Parathyroid adenoma (tissue), 2 donors: ENCODE results near the gene TGFB1.

ENCODE experiments used
- H2AFZ ChIP-seq: fragments of 300-600 bp; sonication (generic); one replicate; pipeline ENCODE4 v1.7.0; 2017; ENCODE audit warnings: antibody characterized with exemption, mild to moderate bottlenecking
- H3K27ac ChIP-seq: fragments of 300-600 bp; sonication (generic); one replicate; pipeline ENCODE4 v1.7.0; 2017
- H3K27me3 ChIP-seq: fragments of 300-600 bp; sonication (generic); one replicate; pipeline ENCODE4 v1.7.0; 2017; ENCODE audit warnings: low read length; ENCODE audit not compliant: control insufficient read depth, insufficient read depth
- H3K36me3 ChIP-seq: fragments of 300-600 bp; sonication (generic); one replicate; pipeline ENCODE4 v1.7.0; 2017; ENCODE audit warnings: low read length; ENCODE audit not compliant: control insufficient read depth, insufficient read depth
- H3K4me1 ChIP-seq: fragments of 300-600 bp; sonication (generic); one replicate; pipeline ENCODE4 v1.7.0; 2017; ENCODE audit warnings: control low read depth
- H3K4me2 ChIP-seq: fragments of 300-600 bp; sonication (generic); one replicate; pipeline ENCODE4 v1.7.0; 2017; ENCODE audit warnings: low read length
- H3K4me3 ChIP-seq: fragments of 300-600 bp; sonication (generic); one replicate; pipeline ENCODE4 v1.7.0; 2017; ENCODE audit warnings: low read depth, low read length
- H3K79me2 ChIP-seq: fragments of 300-600 bp; sonication (generic); one replicate; pipeline ENCODE4 v1.7.0; 2017; ENCODE audit warnings: control low read depth
- H3K9ac ChIP-seq: fragments of 300-600 bp; sonication (generic); one replicate; pipeline ENCODE4 v1.7.0; 2017; ENCODE audit warnings: mild to moderate bottlenecking
- H3K9me3 ChIP-seq: fragments of 300-600 bp; sonication (generic); one replicate; pipeline ENCODE4 v1.7.0; 2017; ENCODE audit warnings: low read length; ENCODE audit not compliant: control insufficient read depth
- CTCF ChIP-seq: fragments of 300-600 bp; sonication (generic); IDR thresholded peaks from one replicate; pipeline ENCODE4 v1.7.0; 2017; ENCODE audit warnings: antibody characterized with exemption, mild to moderate bottlenecking
- donor health status: primary hyperparathyroidism.

The TGFB1 gene

GRCh38 chr19:41311072-41311471, 42.6 kb downstream of the TGFB1 start:
- Histone ChIP-seq H3K9me3 (no peaks in the 10 kb centered on the region), H3K27me3 (no peaks in the 10 kb centered on the region), H3K4me3 (peak overlapping the region; percentile 92), H3K27ac (peak overlapping the region; percentile 92), H3K79me2 (peaks cover 25% of the 10 kb centered on the region), H2AFZ (peak overlapping the region; percentile 85), H3K4me1 (peaks cover 8% of the 10 kb centered on the region), H3K36me3 (no peaks in the 10 kb centered on the region), H3K4me2 (peak overlapping the region; percentile 96), H3K9ac (no peak overlapping the region)
- TF ChIP-seq CTCF: no peak

GRCh38 chr19:41310033-41310831, 43.5 kb downstream of the TGFB1 start, which contains the start of gene CCDC97:
Gene CCDC97, plus strand, starts transcription at chr19:41310172. Its CDS starts 139 bp downstream, at chr19:41310311.
- Histone ChIP-seq H3K9ac (peak within 1 kb of the TSS; percentile 55), H3K4me2 (peak within 1 kb of the TSS; percentile 96), H3K4me3 (peak within 1 kb of the TSS; percentile 92), H3K36me3 (no peaks in the 10 kb centered on the region), H2AFZ (peak within 1 kb of the TSS; percentile 85), H3K27me3 (no peaks in the 10 kb centered on the region), H3K79me2 (peaks cover 25% of the 10 kb centered on the region), H3K27ac (peak within 1 kb of the TSS; percentile 92), H3K9me3 (no peaks in the 10 kb centered on the region), H3K4me1 (peaks cover 8% of the 10 kb centered on the region)
- TF ChIP-seq CTCF: no peak

- peak overlapping the region; percentile 92 for H3K27ac ChIP-seq
- H3K27me3 ChIP-seq: no peaks in the 10 kb centered on the region
- peak overlapping the region; percentile 96 for H3K4me2 ChIP-seq
- TF ChIP-seq CTCF: no peak
- no peaks in the 10 kb centered on the region for H3K36me3 ChIP-seq
- peaks cover 8% of the 10 kb centered on the region for H3K4me1 ChIP-seq
- H3K79me2 ChIP-seq: peaks cover 26% of the 10 kb centered on the region
- peak overlapping the region; percentile 92 for H3K4me3 ChIP-seq
- H3K9ac ChIP-seq: peak overlapping the region; percentile 55
- no peaks in the 10 kb centered on the region for H3K9me3 ChIP-seq
- H2AFZ ChIP-seq: peak overlapping the region; percentile 85
Observed at GRCh38 chr19:41309180-41310032, 44.3 kb downstream of the TGFB1 start.

- peaks cover 20% of the 10 kb centered on the region for H3K79me2 ChIP-seq
- no peak overlapping the region for H3K9ac ChIP-seq
- H3K4me3 ChIP-seq: peak overlapping the region; percentile 92
- peaks cover 8% of the 10 kb centered on the region for H3K4me1 ChIP-seq
- TF ChIP-seq CTCF: peak; percentile 99
- no peak overlapping the region for H3K4me2 ChIP-seq
- H3K36me3 ChIP-seq: no peaks in the 10 kb centered on the region
- H3K27ac ChIP-seq: peak overlapping the region; percentile 92
- no peaks in the 10 kb centered on the region for H3K9me3 ChIP-seq
- H2AFZ ChIP-seq: peak overlapping the region; percentile 8
- H3K27me3 ChIP-seq: no peaks in the 10 kb centered on the region
Observed at GRCh38 chr19:41308450-41309179, 45.1 kb downstream of the TGFB1 start.
